Suprapubic skin (tissue), 3 donors: ENCODE data around the gene SCN1A.

Experiments used
- CTCF ChIP-seq, 2 donors: fragments of 200-600 bp in 1 of 2; fragments of 450-650 bp in 1 of 2; sonication (generic) in 1 of 2; IDR thresholded peaks; one replicate each; pipeline ENCODE4 v1.5.1; 2016 to 2019; ENCODE audit warnings: antibody characterized with exemption in 2 of 2, mild to moderate bottlenecking in 1 of 2, moderate library complexity in 1 of 2
- EP300 ChIP-seq: sonication (generic); formaldehyde crosslinking; IDR thresholded peaks from one replicate; pipeline ENCODE4 v1.6.1; 2017; ENCODE audit warnings: antibody characterized with exemption
- POLR2A ChIP-seq, 2 donors: fragments of 450-650 bp; IDR thresholded peaks; one replicate each; pipeline ENCODE4 v1.6.1; 2017; ENCODE audit warnings: antibody characterized with exemption in 2 of 2, mild to moderate bottlenecking in 2 of 2, moderate library complexity in 2 of 2

DNA sequence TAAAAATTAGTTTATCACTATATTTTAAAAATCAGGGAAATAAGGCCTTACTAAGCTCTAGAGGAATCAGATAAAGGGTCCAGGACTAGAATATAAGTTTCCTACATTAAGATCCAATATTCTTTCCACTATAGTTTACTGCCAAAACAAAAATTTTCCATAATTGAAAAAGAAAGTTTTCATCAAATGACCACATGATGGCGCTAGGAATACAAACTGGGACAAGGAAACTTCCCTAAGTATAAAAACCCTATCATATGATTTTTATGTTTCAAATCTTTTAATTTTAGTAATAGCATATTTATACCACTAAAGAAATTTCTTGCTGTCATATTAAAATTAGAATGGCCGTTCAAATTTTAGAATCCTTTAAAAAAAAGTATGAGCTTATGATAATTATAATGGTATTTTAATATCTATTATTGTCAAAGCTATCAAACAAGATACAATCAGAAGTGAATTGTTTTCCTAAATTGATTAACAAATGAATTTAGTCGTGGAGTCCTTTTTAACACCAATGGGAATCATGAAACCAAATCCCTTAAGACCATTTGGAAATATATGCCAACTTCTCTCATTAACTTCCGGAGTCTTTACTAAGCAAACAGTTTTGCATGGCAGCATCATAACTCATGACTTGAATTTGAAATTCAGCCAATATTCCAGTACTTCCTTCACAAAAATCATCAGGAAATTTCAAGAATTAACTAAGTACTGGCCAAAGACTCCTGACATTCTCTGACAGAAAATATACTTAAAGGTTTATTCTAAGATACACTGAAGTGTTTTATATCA, 70.3 kb downstream of the SCN1A start:
- TF ChIP-seq EP300 (no peak), CTCF (IDR thresholded peaks at IDR 0.05) (no peak), POLR2A (IDR thresholded peaks at IDR 0.05) (no peak)
